DND-41 (cell line): ENCODE data around the gene BMP2.

Experiments used
- CTCF ChIP-seq: IDR thresholded peaks from 2 replicates; pipeline ENCODE4 v1.5.1; 2012; ENCODE audit warnings: borderline replicate concordance, low read length, moderate library complexity, mild to moderate bottlenecking; ENCODE audit not compliant: poor library complexity, severe bottlenecking; ENCODE audit errors: extremely low read depth
- EZH2 ChIP-seq: IDR thresholded peaks from 3 replicates; pipeline ENCODE4 v1.6.1; 2012; ENCODE audit warnings: borderline replicate concordance, low read depth, mild to moderate bottlenecking, moderate library complexity, low read length, inconsistent platforms; ENCODE audit not compliant: severe bottlenecking

- TF ChIP-seq CTCF (no peak), EZH2 (no peak)
Observed at GRCh38 chr20:6732001-6732447, 35.5 kb upstream of the BMP2 start.
